ENCODE measurements around the gene PRAMEF18. TPM values are rescaled to one million over a fixed set of nuclear protein-coding genes. Genes with fewer than 3 reads are reported as not detected.

The PRAMEF18 gene
- total RNA-seq, 4 donors from 2014 or later, result not detected

Other genes with a start within 250 kb of the PRAMEF18 start
- gene PRAMEF27, start 169.6 kb downstream of the PRAMEF18 start, total RNA-seq, result not detected
- gene HNRNPCL3, start 165.4 kb downstream of the PRAMEF18 start, total RNA-seq, result not detected
- gene PRAMEF25, start 155.4 kb downstream of the PRAMEF18 start, total RNA-seq, result not detected
- gene HNRNPCL2, start 109.3 kb downstream of the PRAMEF18 start, total RNA-seq, result not detected
- not detected for gene PRAMEF26, start 70.1 kb downstream of the PRAMEF18 start, total RNA-seq
- gene HNRNPCL4, start 60.5 kb downstream of the PRAMEF18 start, total RNA-seq, result not detected
- not detected for gene PRAMEF9, start 54.3 kb downstream of the PRAMEF18 start, total RNA-seq
- gene PRAMEF13, start 24.7 kb downstream of the PRAMEF18 start, total RNA-seq, result not detected
- not detected for gene PRAMEF5, start 28.0 kb upstream of the PRAMEF18 start, total RNA-seq
- gene PRAMEF8, start 59.0 kb upstream of the PRAMEF18 start, total RNA-seq, result not detected
- gene PRAMEF33, start 77.4 kb upstream of the PRAMEF18 start, total RNA-seq, result not detected
- not detected for gene PRAMEF15, start 89.4 kb upstream of the PRAMEF18 start, total RNA-seq
- gene PRAMEF14, start 121.0 kb upstream of the PRAMEF18 start, total RNA-seq, result not detected
- not detected for gene PRAMEF19, start 145.8 kb upstream of the PRAMEF18 start, total RNA-seq
- gene PRAMEF17, start 163.5 kb upstream of the PRAMEF18 start, total RNA-seq, result not detected
- not detected for gene PRAMEF20, start 184.3 kb upstream of the PRAMEF18 start, total RNA-seq